HCT116 (cell line): ENCODE measurements around the gene NFASC. TPM values are rescaled to one million over a fixed set of nuclear protein-coding genes. Genes with fewer than 3 reads are reported as not detected.

Source experiments
- ATAC-seq: fragments of 200-7000 bp; cut with Tn5 transposase; 2 replicates; pipeline ENCODE4 v1.9.1; 2020; ENCODE audit warnings: mild to moderate bottlenecking, moderate library complexity
- BruUV-seq: library from RNA; stranded (reverse); fragments of 400-500 nt; replicated peaks from 2 replicates; lab custom pipeline; 2021; lab: Mats Ljungman, UMichigan
- CTCF ChIA-PET: fragments of 300-600 bp; sonication (Branson Sonifier 250); formaldehyde crosslinking; loops from one replicate; lab custom pipeline; 2021; ENCODE audit warnings: antibody characterized with exemption; lab: Charles Lee
- POLR2A ChIA-PET: fragments of 300-600, 350-600 bp; sonication (Branson Sonifier 250); formaldehyde crosslinking; loops from one replicate; lab custom pipeline; 2021; ENCODE audit warnings: antibody characterized with exemption; lab: Charles Lee
- RAD21 ChIA-PET, 2 experiments: fragments of 300-600 bp; sonication (Branson Sonifier 250); formaldehyde crosslinking; loops; one replicate each; lab custom pipeline; 2023; ENCODE audit warnings: low total read pairs in 2 of 2; ENCODE audit not compliant: uncharacterized antibody in 2 of 2, unreplicated experiment in 2 of 2, low non-redundant PET in 1 of 2; lab: Charles Lee
- DNase-seq: peaks from one replicate; pipeline ENCODE4 v3.0.0-alpha.2; 2010; ENCODE audit warnings: low read depth, low spot score
- H2AFZ ChIP-seq: fragments of 200-600 bp; shearing (Covaris generic), sonication (generic); 2 replicates; pipeline ENCODE4 v1.6.1; 2017; ENCODE audit warnings: low read depth, mixed run types, mixed read lengths, antibody characterized with exemption, low read length; ENCODE audit not compliant: poor library complexity, severe bottlenecking
- H3K27ac ChIP-seq: 2 replicates; pipeline ENCODE4 v1.5.1; 2012; ENCODE audit warnings: low read depth, low read length
- H3K27me3 ChIP-seq: fragments of 200-600 bp; sonication (generic); 2 replicates; pipeline ENCODE4 v1.6.1; 2016; ENCODE audit warnings: mixed run types, low read length, mixed read lengths; ENCODE audit not compliant: insufficient read depth
- H3K36me3 ChIP-seq, 2 experiments: fragments of 200-500 bp in 1 of 2; fragments of 200-600 bp in 1 of 2; sonication (Bioruptor generic) in 1 of 2; sonication (generic) in 1 of 2; 2 replicates each; pipeline versions ENCODE4 v1.5.1 to v1.6.1; 2014 to 2016; ENCODE audit warnings: low read length in 2 of 2, inconsistent platforms in 1 of 2, mixed read lengths in 1 of 2, mixed run types in 1 of 2; ENCODE audit not compliant: insufficient read depth in 2 of 2, control insufficient read depth in 1 of 2
- H3K4me1 ChIP-seq, 2 experiments: fragments of 200-600 bp in 1 of 2; sonication (generic) in 1 of 2; 2 replicates each; pipeline versions ENCODE4 v1.5.1 to v1.6.1; 2012 to 2017; ENCODE audit warnings: low read length in 2 of 2, inconsistent platforms in 1 of 2, mild to moderate bottlenecking in 1 of 2, mixed read lengths in 1 of 2, mixed run types in 1 of 2, moderate library complexity in 1 of 2; ENCODE audit not compliant: insufficient read depth in 2 of 2, control insufficient read depth in 1 of 2
- H3K4me2 ChIP-seq: fragments of 200-600 bp; sonication (generic); 2 replicates; pipeline ENCODE4 v1.6.1; 2017; ENCODE audit warnings: mixed run types, low read length, mixed read lengths
- H3K4me3 ChIP-seq, 2 experiments: fragments of 200-600 bp in 1 of 2; sonication (generic) in 1 of 2; replicated peaks in 1 of 2; 2 replicates each; pipeline ENCODE4 v1.5.1; 2011 to 2016; ENCODE audit warnings: low read length in 2 of 2, control low read depth in 1 of 2, low read depth in 1 of 2, mild to moderate bottlenecking in 1 of 2, mixed read lengths in 1 of 2, mixed run types in 1 of 2
- H3K79me2 ChIP-seq: fragments of 200-600 bp; sonication (generic); 2 replicates; pipeline ENCODE4 v1.6.1; 2017; ENCODE audit warnings: mild to moderate bottlenecking, mixed run types, low read length, moderate library complexity, mixed read lengths; ENCODE audit not compliant: insufficient read depth
- H3K9ac ChIP-seq: fragments of 200-600 bp; sonication (generic); 2 replicates; pipeline ENCODE4 v1.6.1; 2016; ENCODE audit warnings: low read length, mixed read lengths
- H3K9me2 ChIP-seq: fragments of 200-600 bp; sonication (generic), shearing (Covaris generic); 2 replicates; pipeline ENCODE4 v1.6.1; 2017; ENCODE audit warnings: mixed run types, mild to moderate bottlenecking, moderate library complexity; ENCODE audit not compliant: insufficient read depth
- H3K9me3 ChIP-seq, 2 experiments: fragments of 200-500 bp in 1 of 2; fragments of 200-600 bp in 1 of 2; sonication (Bioruptor generic) in 1 of 2; sonication (generic) in 1 of 2; 2 replicates each; pipeline ENCODE4 v1.6.1; 2014 to 2017; ENCODE audit warnings: low read length in 2 of 2, mixed read lengths in 2 of 2, inconsistent platforms in 1 of 2, low read depth in 1 of 2, mild to moderate bottlenecking in 1 of 2, mixed run types in 1 of 2, moderate library complexity in 1 of 2; ENCODE audit not compliant: control insufficient read depth in 1 of 2, insufficient read depth in 1 of 2
- H4K20me1 ChIP-seq: fragments of 200-600 bp; sonication (generic), shearing (Covaris generic); 2 replicates; pipeline ENCODE4 v1.6.1; 2017; ENCODE audit warnings: mixed run types, mild to moderate bottlenecking, moderate library complexity; ENCODE audit not compliant: insufficient read depth
- ATF3 ChIP-seq: IDR thresholded peaks from 2 replicates; pipeline ENCODE4 v1.6.1; 2012
- POLR2AphosphoS5 ChIP-seq: IDR thresholded peaks from 2 replicates; pipeline ENCODE4 v1.6.1; 2011; ENCODE audit warnings: mild to moderate bottlenecking, low read depth, low read length, moderate library complexity
- SP1 ChIP-seq: IDR thresholded peaks from 2 replicates; pipeline ENCODE4 v1.6.1; 2012; ENCODE audit warnings: low read depth
- TCF7L2 ChIP-seq: IDR thresholded peaks from 2 replicates; pipeline ENCODE4 v1.7.0; 2011; ENCODE audit warnings: borderline replicate concordance, inconsistent platforms; ENCODE audit not compliant: insufficient read depth, insufficient read length; ENCODE audit errors: extremely low read depth
- intact Hi-C: fragments of 100-400 bp; cut with micrococcal nuclease; formaldehyde crosslinking; loops from 2 replicates; pipeline ENCODE4 v1.10.0; 2022
- total RNA-seq: library from RNA; stranded (reverse); gene quantifications from one replicate; pipeline ENCODE4 v1.2.1, GENCODE V29; 2021; ENCODE audit not compliant: unreplicated experiment

NFASC gene
- total RNA-seq, 1 experiment from 2014 or later = 0.57 TPM

GRCh38 chr1:204852854-204853253, 17.8 kb upstream of the NFASC start:
- ATAC-seq = no peak
- Histone ChIP-seq H3K9me2 (no peaks in the 10 kb centered on the region), H3K9ac (no peak overlapping the region), H3K4me1 (no peaks in the 10 kb centered on the region), H3K79me2 (no peaks in the 10 kb centered on the region)
- TF ChIP-seq POLR2AphosphoS5 (no peak), TCF7L2 (no peak), ATF3 (no peak)
- TF ChIP-seq, all 23 proteins: peak for 0
- no TSS peak for BruUV-seq
- Histone ChIP-seq H3K36me3 (no peaks in the 10 kb centered on the region), H3K27me3 (peaks cover 39% of the 10 kb centered on the region), H3K9me3 (no peaks in the 10 kb centered on the region), H3K4me2 (no peak overlapping the region), H2AFZ (no peak overlapping the region), H4K20me1 (no peaks in the 10 kb centered on the region), H3K4me3 (no peak overlapping the region), H3K27ac (no peak overlapping the region)
- RAD21 ChIA-PET = no interaction called here
- CTCF ChIA-PET = no interaction called here
- no peak for DNase-seq
- intact Hi-C loops = no loop called here
- POLR2A ChIA-PET = no interaction called here

GRCh38 chr1:204853436-204853835, 17.2 kb upstream of the NFASC start:
- no peak overlapping the region for H3K27ac ChIP-seq
- H3K9me2 ChIP-seq = no peaks in the 10 kb centered on the region
- RAD21 ChIA-PET = no interaction called here
- ATAC-seq = no peak
- H3K27me3 ChIP-seq = peaks cover 39% of the 10 kb centered on the region
- no peak overlapping the region for H3K9ac ChIP-seq
- CTCF ChIA-PET = no interaction called here
- POLR2A ChIA-PET = no interaction called here
- no peak overlapping the region for H2AFZ ChIP-seq
- no peaks in the 10 kb centered on the region for H3K79me2 ChIP-seq
- no peak overlapping the region for H3K4me2 ChIP-seq
- H3K4me1 ChIP-seq = no peaks in the 10 kb centered on the region
- H3K36me3 ChIP-seq = no peaks in the 10 kb centered on the region
- no peaks in the 10 kb centered on the region for H4K20me1 ChIP-seq
- no peak overlapping the region for H3K4me3 ChIP-seq
- DNase-seq = no peak
- H3K9me3 ChIP-seq = no peaks in the 10 kb centered on the region
- intact Hi-C loops = no loop called here
- no peak for TF ChIP-seq SP1
- no TSS peak for BruUV-seq
